ENCODE results near the gene CHPF. TPM values are rescaled to one million over a fixed set of nuclear protein-coding genes. Genes with fewer than 3 reads are reported as not detected.

CHPF gene
- total RNA-seq, 4 donors from 2014 or later: 7.8 to 41.6 (median 24.7) TPM

DNA sequence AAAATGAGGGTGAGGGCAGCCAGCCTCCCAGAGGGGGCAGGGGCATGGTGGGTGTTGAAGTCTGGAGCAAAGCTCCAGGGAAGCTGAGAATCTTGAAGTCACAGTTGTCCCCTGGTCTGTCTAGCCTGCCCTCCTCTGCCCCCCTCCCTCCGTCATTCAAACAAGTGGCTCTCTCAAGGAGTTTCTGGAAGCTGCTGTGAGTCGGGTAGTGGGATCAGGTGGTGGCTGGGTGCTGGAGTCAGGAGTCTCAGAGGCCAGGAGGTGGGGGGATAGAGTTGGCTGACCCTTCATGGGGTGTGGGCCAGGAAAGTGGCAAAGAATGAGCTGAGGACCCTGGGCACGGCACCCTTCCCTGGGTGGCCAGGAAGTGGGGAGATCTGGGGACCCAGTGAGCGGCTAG is 29.8 kb downstream of the CHPF start:
- TF ChIP-seq, protein P1, sequence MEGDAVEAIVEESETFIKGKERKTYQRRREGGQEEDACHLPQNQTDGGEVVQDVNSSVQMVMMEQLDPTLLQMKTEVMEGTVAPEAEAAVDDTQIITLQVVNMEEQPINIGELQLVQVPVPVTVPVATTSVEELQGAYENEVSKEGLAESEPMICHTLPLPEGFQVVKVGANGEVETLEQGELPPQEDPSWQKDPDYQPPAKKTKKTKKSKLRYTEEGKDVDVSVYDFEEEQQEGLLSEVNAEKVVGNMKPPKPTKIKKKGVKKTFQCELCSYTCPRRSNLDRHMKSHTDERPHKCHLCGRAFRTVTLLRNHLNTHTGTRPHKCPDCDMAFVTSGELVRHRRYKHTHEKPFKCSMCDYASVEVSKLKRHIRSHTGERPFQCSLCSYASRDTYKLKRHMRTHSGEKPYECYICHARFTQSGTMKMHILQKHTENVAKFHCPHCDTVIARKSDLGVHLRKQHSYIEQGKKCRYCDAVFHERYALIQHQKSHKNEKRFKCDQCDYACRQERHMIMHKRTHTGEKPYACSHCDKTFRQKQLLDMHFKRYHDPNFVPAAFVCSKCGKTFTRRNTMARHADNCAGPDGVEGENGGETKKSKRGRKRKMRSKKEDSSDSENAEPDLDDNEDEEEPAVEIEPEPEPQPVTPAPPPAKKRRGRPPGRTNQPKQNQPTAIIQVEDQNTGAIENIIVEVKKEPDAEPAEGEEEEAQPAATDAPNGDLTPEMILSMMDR (IDR thresholded peaks at IDR 0.05; ENCODE audit: low read depth): no peak

DNA sequence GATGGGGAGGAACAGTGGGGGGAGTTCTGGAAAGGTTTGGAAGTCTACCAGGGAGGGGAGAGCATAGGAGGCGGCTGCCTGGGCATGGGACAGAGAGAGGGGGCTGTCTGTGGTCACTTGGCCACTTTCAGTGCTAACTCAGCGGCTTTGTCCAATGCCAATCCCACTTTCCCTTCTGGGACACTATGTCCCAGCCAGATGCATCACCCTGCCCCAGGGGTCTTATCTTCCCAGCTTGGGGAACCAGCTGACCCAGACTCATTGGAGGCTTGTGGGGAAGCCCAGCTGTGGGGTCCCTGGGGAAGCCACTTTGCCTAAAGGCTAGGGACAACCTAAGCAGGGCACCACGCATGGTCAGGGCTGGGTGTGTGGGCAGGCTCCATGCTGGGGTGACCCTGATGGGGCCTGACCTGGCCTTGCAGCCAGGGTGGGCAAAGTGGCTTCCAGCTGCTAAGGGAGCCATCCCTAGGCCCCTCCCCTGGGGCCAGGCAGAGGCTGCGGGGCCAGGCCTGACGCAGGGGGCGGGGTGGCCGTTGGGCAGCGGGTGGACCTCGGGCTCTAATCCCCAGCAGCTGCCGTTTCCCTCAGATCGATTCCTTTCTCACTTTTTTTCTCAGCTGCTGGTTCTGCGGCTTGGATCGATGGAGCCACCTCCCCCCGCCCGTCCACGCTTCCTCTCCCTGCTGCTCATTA is 30.9 kb downstream of the CHPF start:
- TF ChIP-seq, protein P1 (IDR thresholded peaks at IDR 0.05; ENCODE audit: low read depth): no peak

DNA sequence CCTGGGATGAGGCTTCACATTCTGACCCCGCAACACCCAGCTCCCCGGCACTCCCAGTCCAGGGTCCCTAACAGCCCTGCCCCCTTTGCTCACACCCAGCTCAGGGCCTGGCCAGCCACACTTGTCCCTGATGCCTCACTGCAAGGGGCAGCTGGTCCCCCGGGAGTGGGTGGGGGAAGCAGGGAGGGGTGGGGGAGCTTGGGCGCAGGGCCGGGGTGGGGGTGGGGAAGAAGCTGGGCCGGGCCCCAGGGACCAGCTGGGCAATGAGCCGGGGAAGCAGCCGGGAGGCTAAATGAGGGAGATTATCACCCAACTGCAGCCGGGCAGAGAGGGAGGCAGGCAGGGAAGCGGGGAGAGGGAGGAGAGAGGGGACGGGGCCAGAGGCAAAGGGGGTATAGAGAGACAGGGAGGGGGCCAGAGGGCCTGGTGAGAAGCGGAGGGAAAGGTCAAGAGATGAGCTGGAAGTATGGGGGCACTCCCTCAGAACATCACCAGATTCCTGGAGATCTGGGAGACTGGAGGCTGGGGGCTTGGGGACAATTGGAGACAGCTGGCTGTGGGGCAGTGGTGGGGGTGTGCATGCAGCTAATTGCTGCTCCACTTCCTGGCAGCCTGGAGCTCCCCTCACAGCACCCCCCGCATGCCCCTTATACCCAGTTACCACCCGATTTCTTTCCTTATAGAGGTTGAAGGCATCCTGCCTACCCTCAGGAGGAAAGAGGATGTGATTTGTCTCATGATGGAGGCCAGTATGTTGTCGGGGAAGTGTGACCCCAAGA is 31.9 kb downstream of the CHPF start:
- TF ChIP-seq, protein P1 (IDR thresholded peaks at IDR 0.05; ENCODE audit: low read depth): no peak

DNA sequence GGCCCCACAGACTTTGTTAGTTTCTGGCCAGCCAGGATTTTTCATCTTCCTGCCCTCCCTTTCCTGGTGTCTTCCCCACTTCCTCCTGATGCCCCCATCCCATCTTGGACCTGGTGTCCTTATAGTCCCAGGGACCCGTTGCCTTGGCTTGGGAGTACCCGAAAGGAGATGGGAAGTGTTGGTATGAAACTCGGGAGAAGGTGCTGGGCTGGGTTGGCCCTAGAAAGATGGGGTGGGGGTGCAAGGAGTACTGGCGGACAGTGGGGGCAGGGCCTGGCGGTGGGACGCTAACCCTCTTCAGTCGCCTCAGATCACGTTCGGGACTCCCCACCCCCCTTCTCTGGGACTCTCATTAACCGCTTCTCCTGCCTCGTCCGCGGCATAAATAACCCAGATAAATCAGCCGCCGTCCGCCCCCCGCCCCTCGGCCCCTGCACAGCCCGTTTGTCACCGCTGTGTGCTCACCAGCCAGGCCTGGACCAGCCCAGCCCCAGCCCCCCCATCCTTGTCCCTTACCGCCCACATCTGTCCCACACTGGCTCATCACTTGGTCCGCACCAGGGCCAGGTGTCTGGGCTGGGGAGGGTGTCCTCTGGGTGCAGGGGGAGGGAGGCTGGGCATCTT is 33.0 kb downstream of the CHPF start:
- TF ChIP-seq, protein P1 (IDR thresholded peaks at IDR 0.05; ENCODE audit: low read depth): no peak

DNA sequence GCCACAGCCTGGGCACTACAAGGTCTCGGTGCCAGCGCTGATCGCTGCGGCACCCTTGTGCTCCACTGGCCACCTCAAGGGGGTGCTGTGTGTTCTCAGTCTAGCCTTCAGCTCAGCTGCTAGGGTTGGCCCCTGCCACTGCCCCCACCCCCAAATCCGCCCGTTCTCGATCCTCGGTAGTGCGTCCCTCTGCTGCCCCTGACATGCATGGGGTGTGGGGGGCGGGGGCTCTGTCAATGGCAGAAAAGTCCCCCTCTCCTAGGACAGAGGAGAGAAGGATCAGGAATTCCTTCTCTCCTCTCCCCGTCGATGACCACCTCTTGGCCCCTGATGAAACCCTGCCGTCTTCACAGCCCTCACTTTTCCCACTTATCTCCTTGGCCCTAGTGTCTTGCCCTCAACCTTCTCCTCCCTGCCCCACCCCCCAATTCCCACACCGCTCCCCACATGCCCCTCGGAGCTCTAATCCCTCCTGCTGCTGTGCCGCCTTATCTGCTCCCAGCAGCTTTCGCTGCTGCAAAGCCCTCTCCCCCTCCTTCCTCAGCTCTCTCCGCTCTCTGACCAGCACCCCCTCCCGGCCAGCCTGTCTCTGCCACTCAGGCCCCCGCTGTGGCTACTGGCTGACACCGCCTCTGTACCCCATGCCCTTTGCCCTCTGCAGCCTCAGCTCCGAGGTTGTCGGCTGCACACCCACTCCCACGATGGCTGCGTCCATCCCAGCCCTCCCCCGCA is 33.7 kb downstream of the CHPF start:
- TF ChIP-seq, protein P1 (IDR thresholded peaks at IDR 0.05; ENCODE audit: low read depth): no peak

DNA sequence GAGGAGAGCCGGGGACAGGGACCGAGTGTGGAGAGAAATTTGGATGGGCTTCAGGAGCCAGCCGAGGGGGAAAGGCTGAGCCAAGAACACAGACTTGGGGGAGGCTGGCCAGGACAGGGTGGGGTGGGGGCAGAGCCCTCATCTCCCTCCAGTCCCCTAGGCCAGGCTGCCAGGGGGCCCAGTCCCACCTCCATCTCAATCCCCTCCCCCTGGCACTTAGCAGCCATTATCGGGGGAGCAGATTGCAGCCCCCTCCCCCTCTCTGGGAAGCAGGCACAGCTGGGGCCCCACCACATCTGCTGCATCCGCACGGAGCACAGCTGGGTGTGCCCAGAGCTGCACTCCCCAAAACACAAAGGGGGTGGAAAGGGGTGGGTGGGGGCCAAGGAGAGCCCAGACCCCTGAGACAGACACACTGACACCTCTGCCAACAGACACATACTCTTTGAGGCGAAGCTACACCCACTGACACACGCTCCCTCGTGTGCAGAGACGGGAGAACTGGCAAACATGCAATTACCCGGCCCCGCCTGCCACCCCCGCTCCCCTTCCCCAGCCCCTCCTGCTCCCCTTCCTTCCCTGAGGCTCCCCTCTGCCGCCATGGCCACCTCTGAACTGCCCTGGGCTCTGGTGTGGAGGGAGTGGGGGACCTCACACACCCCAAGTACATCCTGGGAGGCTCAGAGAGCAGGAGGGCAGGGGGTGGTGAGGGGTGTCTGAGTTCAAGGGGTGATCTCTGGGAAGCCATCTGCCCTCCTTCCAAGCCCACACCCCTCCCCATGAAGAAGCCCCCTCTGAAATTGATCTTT is 34.4 kb downstream of the CHPF start:
- TF ChIP-seq, protein P1 (IDR thresholded peaks at IDR 0.05; ENCODE audit: low read depth): no peak
